ENCODE data around the gene TPM4. TPM values are rescaled to one million over a fixed set of nuclear protein-coding genes. Genes with fewer than 3 reads are reported as not detected.

Gene TPM4
- total and polyA plus RNA-seq, 2 of the 8 experiments (the other 6 are each of a cell fraction or from before 2014, with no cell fraction given), result 160 to 359 TPM

- H3K36me3 ChIP-seq (ENCODE audit: control insufficient read depth in 2 of 4, insufficient read depth in 4 of 4, low read length in 3 of 4), result no peaks in the 10 kb centered on the region
- H3K9me3 ChIP-seq (ENCODE audit: insufficient read depth in 2 of 2, low read depth in 1 of 2, low read length in 1 of 2), result peaks cover 5 to 13% of the 10 kb centered on the region in 2 experiments; a peak in 2 of 4 replicates
- H4K91ac ChIP-seq (replicated peaks; ENCODE audit: insufficient read length, low read length), result no peak overlapping the region
- H3K4me3 ChIP-seq (ENCODE audit: extremely low read depth in 1 of 4, insufficient read depth in 2 of 4, low read depth in 3 of 4, low read length in 4 of 4), result no peak overlapping the region
- no peak overlapping the region for H3K27ac ChIP-seq (ENCODE audit: low read depth, low read length)
- H3K79me2 ChIP-seq (ENCODE audit: control insufficient read depth in 1 of 2, insufficient read depth in 2 of 2, low read length in 2 of 2), result no peaks in the 10 kb centered on the region
- WGBS, 2 experiments (ENCODE audit: extremely low coverage in 1 of 2, insufficient coverage in 1 of 2, insufficient read length in 1 of 2, insufficient replicate concordance in 2 of 2, low coverage in 1 of 2, low lambda C conversion rate in 2 of 2, missing lambda C conversion rate in 1 of 2), result 82% methylated on average over 3 of the region's 3 CpGs; no CpG with 5 or more reads in 1 of the 2 experiments
- H4K5ac ChIP-seq (ENCODE audit: insufficient read length, low read depth, low read length), result no peak overlapping the region
- no peaks in the 10 kb centered on the region for H3K4me1 ChIP-seq (replicated peaks in 1 of 4; ENCODE audit: control insufficient read depth in 3 of 4, insufficient read depth in 4 of 4, low read length in 3 of 4)
- no peaks in the 10 kb centered on the region for H3K27me3 ChIP-seq (replicated peaks in 1 of 4; ENCODE audit: control insufficient read depth in 3 of 4, extremely low read depth in 1 of 4, insufficient read depth in 3 of 4, low read length in 3 of 4)
- H3K79me1 ChIP-seq (ENCODE audit: low read depth, low read length), result no peaks in the 10 kb centered on the region
- H2BK120ac ChIP-seq (replicated peaks; ENCODE audit: low read depth, low read length), result no peak overlapping the region
- ChIA-PET CTCF (ENCODE audit: partially characterized antibody) (interaction anchor here (0.8 to 1.2 kb wide), 2 partner anchors 16 to 137 kb away, joined by 3 read pairs; no protein-coding TSS in a partner anchor), POLR2A (ENCODE audit: partially characterized antibody) (no interaction called here)
- no peak overlapping the region for H2AFZ ChIP-seq (ENCODE audit: low read length)
- no peak overlapping the region for H3K4ac ChIP-seq (replicated peaks; ENCODE audit: insufficient read length, low read depth, low read length)
- no peak overlapping the region for H2BK20ac ChIP-seq (ENCODE audit: low read length)
- FAIRE-seq, result no peak
- no peak overlapping the region for H2AK5ac ChIP-seq (ENCODE audit: low read depth, low read length)
- no peak overlapping the region for H3K14ac ChIP-seq (ENCODE audit: insufficient read length)
- no peak overlapping the region for H2BK5ac ChIP-seq (ENCODE audit: low read depth, low read length)
- DNase-seq (ENCODE audit: low read depth in 1 of 2, low spot score in 2 of 2), result no peak
- H3K23ac ChIP-seq (ENCODE audit: insufficient read length), result no peak overlapping the region
- no peak overlapping the region for H3K56ac ChIP-seq (replicated peaks; ENCODE audit: insufficient read length, low read depth, low read length)
- H3K9ac ChIP-seq (replicated peaks in 1 of 4; ENCODE audit: extremely low read depth in 1 of 4, low read depth in 3 of 4, low read length in 3 of 4), result no peak overlapping the region
- no peak overlapping the region for H4K8ac ChIP-seq (ENCODE audit: extremely low read depth, insufficient read depth, low read length)
- H3K23me2 ChIP-seq (ENCODE audit: low read depth, low read length), result peaks cover under 1% of the 10 kb centered on the region; the same call in 1 of the 2 replicates
- no peak overlapping the region for H2BK12ac ChIP-seq (ENCODE audit: low read depth, low read length)
- H2BK15ac ChIP-seq (ENCODE audit: low read length), result no peak overlapping the region
- H3K4me2 ChIP-seq (ENCODE audit: insufficient read depth in 1 of 2, low read depth in 2 of 2, low read length in 2 of 2), result no peak overlapping the region
- no peak overlapping the region for H3K18ac ChIP-seq (ENCODE audit: extremely low read depth, low read length)
- H4K20me1 ChIP-seq (replicated peaks in 1 of 2; ENCODE audit: control insufficient read depth in 1 of 2, insufficient read depth in 2 of 2, low read length in 2 of 2), result no peaks in the 10 kb centered on the region
- TF ChIP-seq CTBP2 (IDR thresholded peaks at IDR 0.05; ENCODE audit: borderline replicate concordance, insufficient read depth, insufficient read length, low read length), result no peak
- TF ChIP-seq NANOG (IDR thresholded peaks at IDR 0.05; ENCODE audit: insufficient read depth, low read depth, low read length, poor library complexity, severe bottlenecking), result no peak
- TF ChIP-seq ATF2 (IDR thresholded peaks at IDR 0.05; ENCODE audit: low read length), result no peak
- TF ChIP-seq TAF1 (IDR thresholded peaks at IDR 0.05; ENCODE audit: low read depth, low read length), result no peak
- TF ChIP-seq ASH2L (IDR thresholded peaks at IDR 0.05; ENCODE audit: low read length), result no peak
- no peak for TF ChIP-seq ATF3 (IDR thresholded peaks at IDR 0.05; ENCODE audit: insufficient read depth, low read depth, low read length)
- TF ChIP-seq CEBPB (IDR thresholded peaks at IDR 0.05; ENCODE audit: low read depth, low read length), result no peak
- no peak for TF ChIP-seq POLR2A (IDR thresholded peaks at IDR 0.05; ENCODE audit: control extremely low read depth in 1 of 2, low read depth in 2 of 2, low read length in 2 of 2)
- no peak for TF ChIP-seq RXRA (IDR thresholded peaks at IDR 0.05; ENCODE audit: insufficient read depth, low read depth, low read length)
- no peak for TF ChIP-seq TBP (IDR thresholded peaks at IDR 0.05; ENCODE audit: low read depth, low read length)
- no peak for TF ChIP-seq RNF2 (IDR thresholded peaks at IDR 0.05; ENCODE audit: borderline replicate concordance, low read depth, low read length, missing control alignments, poor library complexity, severe bottlenecking)
- TF ChIP-seq KDM5A (IDR thresholded peaks at IDR 0.05; ENCODE audit: low read length), result no peak
These were observed 27.7 kb upstream of the TPM4 start for GRCh38 chr19:16048583-16048982.
